SK-N-SH (cell line): ENCODE data around the gene KPNA5.

Experiments
- CTCF ChIP-seq: fragments of 200-600 bp; sonication (generic); IDR thresholded peaks from 2 replicates; pipeline ENCODE4 v1.6.1; 2017; ENCODE audit warnings: antibody characterized with exemption, mild to moderate bottlenecking, moderate library complexity
- REST ChIP-seq: IDR thresholded peaks from 2 replicates; pipeline ENCODE4 v1.6.1; 2012; ENCODE audit warnings: mild to moderate bottlenecking, low read depth, low read length, moderate library complexity
- SIN3A ChIP-seq: IDR thresholded peaks from 2 replicates; pipeline ENCODE4 v1.6.1; 2012; ENCODE audit warnings: low read depth, mild to moderate bottlenecking, low read length, moderate library complexity, borderline replicate concordance
- USF1 ChIP-seq: IDR thresholded peaks from 2 replicates; pipeline ENCODE4 v1.4.0; 2012; ENCODE audit warnings: low read depth, borderline replicate concordance
- TF ChIP-seq, protein P1 (sequence below): fragments of 150-350 bp; IDR thresholded peaks from 2 replicates; pipeline ENCODE4 v1.6.1; 2017; ENCODE audit warnings: antibody characterized with exemption, low read length, low read depth, borderline replicate concordance

- TF ChIP-seq CTCF = no peak
- no peak for TF ChIP-seq USF1
- TF ChIP-seq SIN3A = no peak
- TF ChIP-seq, protein P1, sequence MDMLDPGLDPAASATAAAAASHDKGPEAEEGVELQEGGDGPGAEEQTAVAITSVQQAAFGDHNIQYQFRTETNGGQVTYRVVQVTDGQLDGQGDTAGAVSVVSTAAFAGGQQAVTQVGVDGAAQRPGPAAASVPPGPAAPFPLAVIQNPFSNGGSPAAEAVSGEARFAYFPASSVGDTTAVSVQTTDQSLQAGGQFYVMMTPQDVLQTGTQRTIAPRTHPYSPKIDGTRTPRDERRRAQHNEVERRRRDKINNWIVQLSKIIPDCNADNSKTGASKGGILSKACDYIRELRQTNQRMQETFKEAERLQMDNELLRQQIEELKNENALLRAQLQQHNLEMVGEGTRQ = no peak
- TF ChIP-seq REST = no peak
Measured at GRCh38 chr6:116773886-116774285, 92.9 kb downstream of the KPNA5 start.
